ENCODE results near the gene TMEM165.

The TMEM165 gene

DNA sequence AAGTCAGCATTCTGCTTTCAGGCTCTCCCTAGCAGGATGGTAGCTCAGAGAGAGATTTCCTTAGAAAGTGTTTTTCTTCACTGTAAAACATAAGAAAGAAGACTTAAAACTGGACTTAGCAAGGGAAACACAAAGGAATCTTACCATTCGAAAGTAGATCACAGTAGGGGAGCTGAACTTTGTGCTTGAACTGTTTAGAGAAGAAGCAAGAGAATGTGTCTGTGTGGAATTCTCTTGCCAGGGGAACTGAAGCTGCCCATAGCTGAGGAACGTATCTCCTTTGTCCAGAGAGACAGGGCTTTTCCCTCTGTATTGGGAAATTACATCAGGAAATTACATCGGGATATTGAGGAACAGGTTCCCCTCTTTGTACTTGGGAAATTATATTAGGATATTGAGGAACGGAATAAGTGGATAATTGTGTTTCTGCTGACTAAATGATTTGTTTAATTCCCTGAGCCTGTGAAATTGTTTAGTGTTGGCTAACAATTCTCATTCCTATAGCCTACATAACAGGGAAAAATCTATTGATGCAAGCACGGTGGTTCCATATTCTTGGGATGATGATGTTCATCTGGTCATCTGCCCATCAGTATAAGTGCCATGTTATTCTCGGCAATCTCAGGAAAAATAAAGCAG is 28.6 kb upstream of the TMEM165 start:
- DNase-seq: no peak

DNA sequence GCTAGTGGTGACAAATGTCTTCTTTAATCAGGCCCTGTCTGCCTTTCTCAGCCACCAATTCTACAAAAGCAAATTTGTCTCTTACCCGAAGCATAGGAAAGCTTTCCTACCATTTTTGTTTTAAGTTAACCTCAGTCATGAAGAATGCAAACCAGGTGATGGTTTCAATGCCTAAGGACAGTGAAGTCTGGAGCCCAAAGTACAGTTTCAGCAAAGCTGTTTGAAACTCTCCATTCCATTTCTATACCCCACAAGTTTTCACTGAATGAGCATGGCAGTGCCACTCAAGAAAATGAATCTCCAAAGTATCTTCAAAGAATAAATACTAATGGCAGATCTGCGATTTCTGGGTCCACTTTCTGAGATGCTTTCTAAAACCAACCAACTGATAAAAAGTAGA is 25.8 kb upstream of the TMEM165 start:
- no peak for DNase-seq

DNA sequence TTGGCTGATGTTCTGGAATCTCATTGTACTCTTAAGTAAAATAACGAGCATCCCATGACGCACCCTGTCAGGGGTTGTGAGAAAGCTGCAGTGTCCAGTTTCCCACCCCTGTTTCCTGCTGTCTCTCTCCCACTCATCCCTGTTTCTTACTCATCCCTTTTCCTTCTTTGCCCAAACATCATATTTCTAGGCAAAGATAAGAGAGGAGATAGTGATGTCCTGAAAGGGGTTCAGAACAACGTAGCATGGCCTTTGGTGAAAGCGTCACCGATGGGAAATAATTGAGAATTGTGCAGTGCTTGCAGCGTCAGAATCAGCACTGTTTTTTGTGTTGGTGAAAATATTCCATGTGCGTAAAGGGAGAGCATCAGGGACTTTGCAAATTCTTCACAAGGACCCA is 23.5 kb upstream of the TMEM165 start:
- DNase-seq: no peak

DNA sequence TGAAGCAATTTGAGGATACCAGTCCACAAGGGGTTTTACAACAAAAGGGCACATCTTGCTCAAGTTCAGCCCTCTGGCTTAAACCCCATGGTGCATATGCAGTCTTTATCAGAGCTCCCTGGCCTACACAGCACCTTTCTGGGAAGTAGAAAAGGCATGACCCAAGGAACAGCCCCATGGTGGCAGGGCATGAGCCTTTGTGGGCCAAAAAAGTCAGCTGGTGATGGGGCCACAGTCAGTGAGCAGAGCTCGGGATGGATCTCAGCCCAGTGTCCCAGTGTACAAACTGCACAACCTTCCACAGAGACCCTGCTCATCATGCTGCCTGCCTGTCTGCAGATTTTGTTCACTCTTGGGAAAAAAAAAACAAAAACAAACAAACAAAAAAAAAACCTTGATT is 22.3 kb upstream of the TMEM165 start:
- DNase-seq: no peak

DNA sequence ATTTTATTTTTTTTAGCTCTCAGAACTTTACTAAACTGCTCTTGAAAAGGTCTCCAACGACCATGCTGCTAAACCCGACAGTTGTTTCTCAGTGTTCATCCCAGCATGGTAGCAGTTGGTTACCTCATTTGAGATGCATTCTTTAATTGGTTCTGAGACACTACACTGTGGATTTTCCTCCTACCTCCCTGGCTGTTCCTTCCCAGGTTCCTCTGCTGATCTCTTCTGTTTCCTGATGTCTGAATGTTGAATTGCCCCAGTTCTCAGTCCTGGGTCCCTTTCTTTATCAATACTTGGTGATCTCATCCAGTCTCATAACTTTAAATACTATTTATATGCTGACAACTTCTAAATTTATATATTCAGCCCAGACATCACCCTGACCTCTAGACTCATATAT is 19.1 kb upstream of the TMEM165 start:
- DNase-seq: no peak

DNA sequence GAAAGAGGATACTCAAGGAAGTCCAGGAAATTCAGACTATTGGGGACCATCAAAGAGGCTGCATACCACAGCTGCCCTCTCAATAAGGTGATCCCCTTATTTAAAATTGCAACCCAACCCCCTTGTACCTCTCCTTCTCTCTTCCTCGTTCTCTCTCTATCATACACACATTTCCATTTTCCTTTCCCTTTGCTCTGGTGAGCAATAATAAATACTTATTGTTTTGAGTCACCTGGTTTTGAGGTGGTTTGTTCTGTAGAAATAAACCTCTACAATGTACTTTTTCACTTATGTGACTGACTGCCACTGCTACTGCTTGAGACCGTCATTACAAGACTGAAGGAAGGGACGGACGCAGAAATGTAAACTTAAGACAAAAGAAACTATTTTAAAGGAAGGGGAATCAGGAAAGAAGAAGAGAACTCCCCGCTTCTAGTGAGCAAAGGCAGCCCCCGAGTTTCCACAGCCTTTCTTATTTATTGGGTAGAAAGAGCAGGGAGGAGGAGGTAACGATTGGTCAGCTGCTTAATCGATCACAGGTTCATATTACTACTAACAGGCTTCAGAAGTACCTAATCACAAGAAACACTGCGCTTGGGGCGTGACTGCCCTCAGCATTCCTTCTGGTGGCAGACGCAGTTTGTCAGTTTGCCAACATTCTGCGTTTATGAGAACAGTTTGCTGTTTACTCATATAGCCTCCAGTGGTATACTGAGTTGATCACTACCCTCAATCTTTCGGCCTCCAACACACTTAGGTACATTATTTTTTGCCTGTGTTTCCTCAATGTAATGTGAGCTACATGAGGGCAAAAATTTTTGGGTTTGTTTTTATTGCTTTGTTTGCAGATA is 16.9 kb upstream of the TMEM165 start:
- no peak for DNase-seq

DNA sequence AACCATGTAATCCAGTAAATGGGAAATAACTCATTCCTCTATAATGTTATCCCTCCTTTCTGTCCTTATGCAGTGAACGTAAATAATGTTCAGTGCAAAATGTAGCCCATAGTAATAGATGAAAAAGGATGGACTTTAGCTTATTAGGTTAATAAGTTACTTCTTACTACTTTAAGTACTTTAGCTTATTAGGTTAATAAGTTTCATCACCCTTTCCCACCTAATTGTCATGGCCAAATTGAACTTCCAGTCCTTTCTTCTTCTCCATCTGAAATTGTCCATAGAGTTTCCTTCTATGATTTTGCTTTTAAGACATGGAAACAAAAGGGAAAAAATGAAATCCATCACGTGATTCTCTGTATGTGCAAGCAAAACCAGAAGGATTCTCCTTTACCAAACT is 15.2 kb upstream of the TMEM165 start:
- DNase-seq: no peak

DNA sequence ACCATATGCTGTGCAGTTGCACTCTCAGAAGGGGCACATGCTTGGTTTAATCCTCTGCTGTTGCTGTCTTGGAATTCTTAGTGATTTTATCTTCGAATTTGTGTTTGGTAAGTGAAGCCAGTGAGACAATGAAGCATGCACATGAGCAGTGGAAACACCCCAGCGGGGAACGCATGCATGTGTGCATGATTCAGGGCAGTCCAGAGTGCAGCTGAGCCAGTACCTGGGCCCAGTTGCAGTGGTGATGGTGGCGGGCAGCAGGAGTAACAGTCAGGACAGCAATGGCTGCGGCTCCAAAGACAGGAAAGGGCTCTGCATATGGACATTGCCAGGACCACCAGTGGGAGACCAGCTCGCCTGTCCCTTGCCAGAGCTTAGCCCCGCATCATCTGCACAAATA is 14.3 kb upstream of the TMEM165 start:
- DNase-seq: no peak

DNA sequence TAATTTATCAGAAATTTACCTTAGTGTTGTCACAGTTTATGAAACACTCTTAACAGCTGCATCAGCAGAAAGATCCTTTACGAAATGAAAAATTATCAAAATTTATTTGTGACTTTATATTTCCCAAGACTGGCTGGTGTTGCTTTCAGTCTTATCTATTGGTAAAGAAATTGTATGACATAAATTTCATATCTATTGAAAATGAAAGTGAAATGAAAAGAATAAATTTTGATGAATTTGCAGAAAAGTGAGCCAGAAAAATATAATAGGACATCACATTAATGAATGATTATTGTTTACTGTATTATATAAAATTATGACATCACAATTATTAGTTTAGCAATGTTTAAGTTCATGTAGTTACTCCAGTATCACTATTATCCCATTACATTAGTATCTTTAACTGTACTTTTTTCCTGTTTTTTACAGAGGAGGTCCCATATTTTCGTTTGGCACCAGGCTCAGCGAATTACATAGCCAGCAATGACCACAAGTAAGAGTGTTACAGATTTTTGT is 13.2 kb upstream of the TMEM165 start:
- DNase-seq: no peak

DNA sequence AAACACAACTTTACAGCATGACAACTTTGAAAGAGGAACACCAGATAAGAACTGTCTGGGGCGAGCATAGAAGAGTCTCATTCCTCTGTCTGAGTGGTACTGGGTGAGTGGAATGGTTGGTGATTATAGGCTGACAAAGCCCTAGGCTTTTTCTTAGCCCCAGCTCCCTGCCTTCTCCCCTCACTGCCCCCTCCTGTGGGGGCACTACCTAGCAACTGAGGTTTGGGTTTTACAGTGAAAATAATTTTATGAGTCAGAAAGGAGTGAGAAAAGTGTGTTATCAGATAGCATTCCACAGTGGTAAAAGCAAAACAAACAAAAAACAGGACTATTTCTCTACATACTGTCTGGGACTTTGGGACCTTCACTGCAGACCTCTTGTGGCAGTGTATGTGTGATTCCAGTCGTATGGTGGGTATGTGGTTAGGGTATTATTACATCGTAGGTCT is 10.5 kb upstream of the TMEM165 start:
- no peak for DNase-seq

DNA sequence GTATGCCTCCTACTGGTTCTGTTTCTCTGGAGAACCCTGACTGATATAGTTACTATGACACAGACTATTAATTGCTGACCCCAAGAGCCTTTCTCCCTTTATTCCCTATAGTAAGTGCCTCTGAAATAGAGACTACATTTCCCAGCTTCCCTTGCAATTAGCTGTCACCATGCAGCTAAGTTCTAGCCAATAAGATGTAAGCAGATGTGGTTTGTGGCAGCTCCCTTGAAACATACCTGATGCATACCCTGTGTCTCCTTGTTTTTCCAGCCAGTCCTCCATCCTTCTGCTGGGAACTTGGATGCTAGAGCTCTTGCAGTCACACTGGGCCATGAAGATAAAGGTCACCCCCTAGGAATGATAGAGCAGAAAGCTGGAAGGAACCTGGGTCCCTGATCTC is 9.7 kb upstream of the TMEM165 start:
- DNase-seq: no peak

DNA sequence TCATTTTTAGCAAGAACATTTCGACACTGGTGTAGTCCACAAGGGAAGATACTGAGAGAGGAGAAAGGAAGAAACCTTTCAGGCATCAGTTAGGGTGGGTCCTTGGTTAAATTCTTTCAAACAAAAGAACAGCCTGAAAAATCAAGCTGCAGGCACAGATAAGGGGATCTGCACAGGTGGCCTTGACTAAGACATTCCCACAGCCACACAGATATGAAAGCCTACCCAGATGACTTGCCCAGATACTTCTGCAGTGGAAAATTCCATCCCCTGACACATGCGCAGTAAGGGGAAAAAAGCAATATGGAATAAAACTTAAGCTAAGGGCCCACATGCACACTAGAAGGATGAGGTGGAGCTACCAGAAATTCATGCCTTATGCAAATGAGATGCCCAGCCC is 8.9 kb upstream of the TMEM165 start:
- DNase-seq: no peak

DNA sequence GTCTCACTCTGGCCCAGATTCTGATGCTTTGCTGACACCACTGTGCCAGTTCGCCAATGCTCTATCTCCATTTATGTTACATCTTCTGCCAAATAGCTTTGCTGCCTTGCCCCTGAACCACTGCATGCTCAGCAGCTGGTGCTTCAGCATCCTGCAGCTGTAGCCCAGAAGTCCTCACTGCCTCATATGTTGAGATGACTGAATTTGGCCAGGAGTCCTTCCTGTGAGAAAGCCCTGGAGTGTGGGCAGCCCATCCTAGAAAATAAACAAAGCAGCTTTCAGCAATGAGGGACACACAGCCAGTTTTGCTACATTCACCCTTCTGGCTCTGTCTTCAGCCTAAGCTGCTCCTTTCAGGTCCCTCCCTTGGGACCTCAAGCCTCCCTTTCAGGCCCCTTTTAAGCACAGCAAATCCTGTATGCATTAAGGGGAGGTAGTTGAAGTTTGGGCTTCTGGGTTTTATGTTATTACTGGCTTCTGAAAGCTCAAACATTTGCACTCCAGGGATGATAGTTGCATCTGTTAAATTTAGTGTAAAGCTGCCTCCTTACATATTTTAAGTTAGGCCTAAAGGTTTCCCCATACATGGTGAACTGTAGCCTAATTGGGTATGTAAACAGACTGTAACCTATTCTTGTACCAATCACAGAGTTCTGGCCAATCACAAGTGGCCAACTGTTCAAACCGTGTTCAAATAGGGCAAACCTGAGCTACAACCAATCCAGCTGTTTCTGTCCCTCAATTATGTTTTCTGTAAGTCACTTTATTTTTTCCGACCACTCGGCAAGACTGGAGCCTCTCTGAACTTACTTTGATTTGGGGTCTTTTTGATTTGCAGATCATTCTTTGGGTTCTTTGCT is 2.1 kb upstream of the TMEM165 start:
- DNase-seq: peak; percentile 12

DNA sequence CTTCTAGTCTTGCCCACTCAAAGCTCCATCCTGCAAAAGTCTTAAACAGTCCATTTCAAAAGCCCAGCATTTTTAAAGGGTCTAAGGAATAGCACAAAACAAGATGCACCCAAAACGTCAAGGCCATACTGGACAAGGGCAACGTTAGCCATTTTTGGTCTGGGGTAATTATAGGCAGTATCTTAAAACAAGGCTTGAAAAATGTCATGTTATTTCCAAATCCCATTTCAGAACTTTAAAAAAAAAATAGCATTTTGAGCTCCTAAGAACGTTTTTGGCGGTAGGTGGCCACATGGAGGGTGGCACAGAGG is 584 bp upstream of the TMEM165 start:
- no peak for DNase-seq

DNA sequence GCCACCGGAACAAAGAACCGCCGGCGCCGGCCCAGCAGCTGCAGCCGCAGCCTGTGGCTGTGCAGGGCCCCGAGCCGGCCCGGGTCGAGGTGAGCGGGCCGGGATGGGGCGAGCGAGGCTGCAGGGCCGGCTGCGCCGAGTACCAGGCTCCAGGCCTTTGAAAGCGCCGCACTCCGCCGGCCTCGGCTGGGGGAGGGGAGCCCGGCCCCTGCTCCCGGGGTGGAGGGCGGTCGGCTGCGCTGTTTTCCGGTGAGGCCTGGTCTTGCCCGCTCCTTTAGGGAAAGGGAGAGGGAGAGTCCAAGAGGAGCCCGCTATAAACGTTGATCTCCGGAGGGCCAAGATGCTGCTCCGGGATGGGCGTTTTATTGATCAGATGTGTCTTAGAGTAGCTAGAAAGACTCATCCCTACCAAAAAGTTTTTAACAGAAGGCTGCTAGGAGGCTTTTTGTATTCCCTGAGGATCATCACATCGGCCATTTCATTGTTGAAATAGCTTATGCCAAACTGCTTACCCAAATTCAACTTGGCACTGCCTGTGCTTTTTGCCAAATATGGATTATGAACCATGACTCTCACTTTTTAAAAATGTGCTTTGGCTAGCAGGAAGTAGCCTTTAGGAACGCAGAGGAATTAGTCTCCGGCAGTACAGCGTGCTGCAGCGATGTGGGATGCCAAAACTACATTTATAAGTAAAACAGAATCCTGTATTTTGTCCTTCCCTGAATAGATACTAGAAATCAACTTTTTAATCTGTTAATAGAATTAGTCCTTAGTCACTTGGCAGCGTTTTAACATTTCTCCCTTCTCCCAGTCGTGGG is 760 bp downstream of the TMEM165 start:
- DNase-seq: peak; percentile 31

DNA sequence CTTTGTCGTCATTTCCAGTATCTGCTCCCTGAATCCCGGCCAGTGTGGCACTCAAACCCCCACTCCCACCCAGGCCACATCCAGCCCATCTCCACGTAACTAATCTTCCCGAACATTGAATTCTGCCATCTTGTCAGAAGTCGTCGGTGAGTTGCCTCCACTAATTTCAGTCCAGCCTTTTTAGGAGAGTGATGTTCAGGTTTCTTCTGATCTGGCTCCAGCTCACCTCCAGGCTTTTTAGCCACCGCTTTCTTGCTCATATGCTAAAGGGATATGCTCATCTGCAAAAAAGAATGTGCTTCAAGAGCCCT is 1.3 kb downstream of the TMEM165 start:
- no peak for DNase-seq

DNA sequence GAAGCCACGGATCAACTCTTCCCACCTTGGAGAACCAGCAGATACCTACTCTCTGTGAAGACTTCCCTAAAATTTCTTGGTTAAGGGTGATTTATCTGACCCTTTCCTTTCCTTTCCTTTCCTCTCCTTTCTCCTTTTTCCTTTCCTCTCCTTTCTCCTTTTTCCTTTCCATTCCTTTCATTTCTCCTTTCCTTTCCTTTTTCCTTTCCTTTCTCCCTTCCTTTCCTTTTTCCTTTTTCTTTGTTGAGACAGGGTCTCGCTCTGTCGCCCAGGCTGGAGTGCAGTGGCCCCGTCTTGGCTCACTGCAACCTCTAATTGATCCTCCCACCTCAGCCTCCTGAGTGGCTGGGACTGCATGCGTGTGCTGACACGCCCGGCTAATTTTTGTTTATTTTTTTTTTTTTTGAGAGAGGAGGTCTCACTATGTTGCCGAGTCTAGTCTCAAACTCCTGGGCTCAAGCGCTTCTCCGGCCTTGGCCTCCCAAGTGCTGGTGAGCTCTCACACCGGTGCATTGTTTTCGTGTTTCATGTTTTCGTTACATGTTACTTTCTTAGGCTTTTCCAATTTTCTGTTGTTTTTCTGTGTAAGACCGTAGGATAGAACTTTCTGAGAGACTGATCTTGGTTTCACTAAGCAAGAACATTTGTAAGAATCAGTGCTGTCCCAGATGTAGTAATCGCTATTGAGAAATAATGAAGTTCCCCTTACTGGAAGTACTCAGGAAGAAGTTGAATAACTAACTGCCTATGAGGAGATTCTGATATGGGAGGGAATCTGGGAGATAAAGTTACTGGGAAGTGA is 2.0 kb downstream of the TMEM165 start:
- no peak for DNase-seq

DNA sequence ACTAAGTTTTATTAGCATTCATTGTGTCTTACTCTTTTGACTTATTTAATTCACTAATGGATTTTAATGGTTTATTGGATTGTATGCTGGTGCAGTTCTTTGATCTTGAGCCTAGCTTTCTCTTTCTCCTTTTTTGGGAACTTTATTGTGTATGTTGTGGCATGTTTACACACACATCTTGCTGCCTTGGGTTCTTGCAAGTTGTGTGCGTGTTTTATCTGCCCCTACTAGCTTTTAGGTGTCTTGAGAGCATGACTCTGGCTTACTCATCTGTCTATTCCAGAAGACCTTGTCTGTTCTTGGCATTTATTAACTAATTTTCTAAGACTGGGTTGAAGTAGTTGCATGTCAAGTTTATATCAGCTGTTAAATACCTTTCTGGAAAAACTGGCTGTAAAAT is 2.7 kb downstream of the TMEM165 start:
- no peak for DNase-seq

DNA sequence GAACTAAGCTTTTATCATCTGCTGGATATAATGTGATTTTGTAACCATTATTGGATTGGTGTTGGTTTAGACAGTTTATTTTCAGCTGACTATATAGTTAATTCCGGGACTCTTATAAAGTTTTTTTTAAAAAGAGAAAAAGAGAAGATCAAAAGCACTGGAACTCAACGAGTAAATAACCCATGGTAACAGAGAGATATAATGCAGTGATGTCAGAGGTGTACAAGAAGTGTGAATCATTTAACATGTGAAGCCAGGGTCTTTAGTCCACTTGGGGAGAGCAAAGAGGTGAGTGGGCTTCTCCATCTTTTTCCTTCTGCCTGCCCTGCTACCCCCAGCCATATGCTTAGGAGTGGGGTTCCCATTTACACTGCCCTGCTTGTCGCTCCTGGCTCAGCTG is 3.2 kb downstream of the TMEM165 start:
- DNase-seq: no peak

DNA sequence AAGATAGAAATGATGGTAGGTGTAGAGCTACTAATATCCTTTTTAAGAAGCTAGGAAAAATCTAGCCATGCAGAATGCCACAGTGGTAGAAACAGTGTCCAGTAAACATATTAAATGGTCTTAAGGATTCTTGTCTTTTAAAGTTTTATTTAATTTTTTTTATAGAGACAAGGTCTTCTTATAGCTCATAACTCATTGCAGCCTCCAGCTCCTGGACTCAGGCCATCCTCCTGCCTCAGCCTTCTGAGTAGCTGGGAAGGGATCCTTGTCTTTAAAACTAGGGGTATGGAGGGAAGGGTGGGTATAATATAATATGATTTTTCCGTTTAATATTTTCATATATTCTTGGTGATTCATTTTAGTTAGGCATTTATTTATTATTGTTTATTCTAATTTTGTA is 3.8 kb downstream of the TMEM165 start:
- DNase-seq: no peak

DNA sequence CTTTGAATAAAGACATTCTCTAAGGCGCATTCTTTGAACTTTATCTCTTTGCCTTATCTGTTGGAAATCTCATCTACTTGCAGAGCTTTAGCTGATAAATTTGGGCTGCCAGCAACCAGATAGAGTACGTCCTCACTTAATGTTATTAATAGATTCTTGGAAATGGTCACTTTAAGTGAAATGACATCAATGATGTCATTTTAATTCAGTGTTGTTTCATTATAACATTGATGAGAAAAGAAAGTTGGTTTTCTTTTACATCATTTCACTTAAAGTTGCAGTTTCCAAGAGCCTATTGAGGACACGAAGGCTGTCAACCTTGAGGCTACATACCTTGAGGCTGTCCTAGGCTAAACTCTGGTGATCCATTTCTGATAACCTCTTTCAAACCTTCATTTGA is 9.3 kb downstream of the TMEM165 start:
- no peak for DNase-seq

DNA sequence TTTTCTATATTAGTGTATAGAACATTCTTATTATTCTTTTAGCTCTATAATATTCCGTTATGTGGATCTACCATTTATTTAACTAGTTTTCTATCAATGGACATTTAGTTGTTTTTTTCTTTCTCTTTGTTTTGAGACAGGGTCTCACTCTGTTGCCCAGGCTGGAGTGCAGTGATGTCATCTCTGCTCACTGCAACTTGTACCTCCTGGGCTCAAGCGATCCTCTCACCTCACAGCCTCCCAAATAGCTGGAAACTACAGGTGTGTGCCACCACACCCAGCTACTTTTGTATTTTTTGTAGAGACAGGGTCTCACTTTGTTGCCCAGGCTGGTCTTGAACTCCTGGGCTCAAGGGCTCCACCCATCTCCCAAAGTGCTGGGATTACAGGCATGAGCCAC is 10.8 kb downstream of the TMEM165 start:
- no peak for DNase-seq
